ENCODE data around the gene SPEF2. TPM values are rescaled to one million over a fixed set of nuclear protein-coding genes. Genes with fewer than 3 reads are reported as not detected.
A peak's percentile ranks its signal among the peaks of the same experiment; 100 is the strongest.

Gene SPEF2, protein sequence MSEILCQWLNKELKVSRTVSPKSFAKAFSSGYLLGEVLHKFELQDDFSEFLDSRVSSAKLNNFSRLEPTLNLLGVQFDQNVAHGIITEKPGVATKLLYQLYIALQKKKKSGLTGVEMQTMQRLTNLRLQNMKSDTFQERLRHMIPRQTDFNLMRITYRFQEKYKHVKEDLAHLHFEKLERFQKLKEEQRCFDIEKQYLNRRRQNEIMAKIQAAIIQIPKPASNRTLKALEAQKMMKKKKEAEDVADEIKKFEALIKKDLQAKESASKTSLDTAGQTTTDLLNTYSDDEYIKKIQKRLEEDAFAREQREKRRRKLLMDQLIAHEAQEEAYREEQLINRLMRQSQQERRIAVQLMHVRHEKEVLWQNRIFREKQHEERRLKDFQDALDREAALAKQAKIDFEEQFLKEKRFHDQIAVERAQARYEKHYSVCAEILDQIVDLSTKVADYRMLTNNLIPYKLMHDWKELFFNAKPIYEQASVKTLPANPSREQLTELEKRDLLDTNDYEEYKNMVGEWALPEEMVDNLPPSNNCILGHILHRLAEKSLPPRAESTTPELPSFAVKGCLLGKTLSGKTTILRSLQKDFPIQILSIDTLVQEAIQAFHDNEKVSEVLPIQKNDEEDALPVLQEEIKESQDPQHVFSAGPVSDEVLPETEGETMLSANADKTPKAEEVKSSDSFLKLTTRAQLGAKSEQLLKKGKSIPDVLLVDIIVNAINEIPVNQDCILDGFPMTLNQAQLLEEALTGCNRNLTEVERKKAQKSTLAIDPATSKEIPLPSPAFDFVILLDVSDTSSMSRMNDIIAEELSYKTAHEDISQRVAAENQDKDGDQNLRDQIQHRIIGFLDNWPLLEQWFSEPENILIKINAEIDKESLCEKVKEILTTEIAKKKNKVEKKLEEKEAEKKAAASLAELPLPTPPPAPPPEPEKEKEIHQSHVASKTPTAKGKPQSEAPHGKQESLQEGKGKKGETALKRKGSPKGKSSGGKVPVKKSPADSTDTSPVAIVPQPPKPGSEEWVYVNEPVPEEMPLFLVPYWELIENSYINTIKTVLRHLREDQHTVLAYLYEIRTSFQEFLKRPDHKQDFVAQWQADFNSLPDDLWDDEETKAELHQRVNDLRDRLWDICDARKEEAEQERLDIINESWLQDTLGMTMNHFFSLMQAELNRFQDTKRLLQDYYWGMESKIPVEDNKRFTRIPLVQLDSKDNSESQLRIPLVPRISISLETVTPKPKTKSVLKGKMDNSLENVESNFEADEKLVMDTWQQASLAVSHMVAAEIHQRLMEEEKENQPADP (N-terminal part only)
- total RNA-seq (2022), result 8.0 and 10.9 TPM in 2 replicates
- Bru-seq, nascent RNA, result percentile 43 among the genes with signal in this experiment
- percentile 32 among the genes with signal in this experiment for BruChase-seq, experiment 1, labeled RNA remaining after a 6-hour chase
- BruChase-seq, experiment 2, labeled RNA remaining after a 2-hour chase, result percentile 36 among the genes with signal in this experiment
- long read RNA-seq, partial matches to known transcripts, result 0 of 7 reads
- long read RNA-seq, other reads (novel, unspliced or antisense), result 5 of 7 reads

DNA sequence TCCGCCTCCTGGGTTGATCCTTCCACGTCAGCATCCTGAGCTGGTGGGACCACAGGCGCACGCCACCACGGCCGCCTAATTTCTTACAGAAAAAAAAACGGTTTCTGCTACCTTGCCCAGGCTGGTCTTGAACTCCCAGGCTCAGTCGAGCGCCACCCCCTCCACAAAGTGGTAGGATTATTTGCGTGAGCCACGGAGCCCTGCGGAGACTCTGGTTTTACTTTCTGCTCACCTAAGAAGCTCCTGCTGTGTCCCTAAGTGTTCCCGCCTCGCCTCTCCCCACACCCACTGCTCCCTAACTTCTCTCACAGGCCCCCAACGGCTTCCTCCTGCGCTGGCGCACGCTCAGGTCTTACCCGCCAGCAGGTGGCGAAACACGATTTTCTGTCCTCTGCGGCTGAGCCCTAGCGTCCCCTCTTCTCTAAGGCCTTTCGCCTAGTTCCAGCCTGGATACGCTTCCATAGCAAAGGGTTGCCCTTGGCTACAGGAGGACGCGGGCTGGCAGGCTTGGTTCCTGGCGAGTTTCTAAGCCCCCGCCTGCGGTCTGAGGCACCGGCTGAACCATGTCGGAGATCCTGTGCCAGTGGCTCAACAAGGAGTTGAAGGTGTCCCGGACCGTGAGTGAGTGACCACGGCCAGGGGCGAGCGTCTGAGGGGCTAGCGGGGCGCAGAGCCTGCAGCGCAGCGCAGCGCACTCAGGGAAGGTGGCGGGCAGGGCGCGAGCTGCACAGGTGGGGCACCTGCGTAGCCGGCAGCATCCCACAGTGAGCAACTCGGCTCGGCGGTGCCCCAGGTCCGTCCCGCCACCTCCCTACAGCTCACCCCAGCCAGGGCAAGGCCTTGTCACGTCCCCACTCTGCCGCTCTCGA, at the start of gene SPEF2:
Gene SPEF2, plus strand, starts transcription at position 429 of the 869 bp plus-strand sequence. Its CDS starts 135 bp downstream, at position 564.
- peak within 1 kb of the TSS; percentile 88 for H3K4me3 Mint-ChIP-seq (ENCODE audit: low read depth, unreplicated experiment)
- peaks cover 9% of the 10 kb centered on the region for H3K4me1 Mint-ChIP-seq (ENCODE audit: low read depth, unreplicated experiment)
- peak within 1 kb of the TSS; percentile 92 for H3K27ac Mint-ChIP-seq (ENCODE audit: unreplicated experiment)
- peaks cover 3% of the 10 kb centered on the region for H3K9me3 Mint-ChIP-seq (ENCODE audit: low read depth, unreplicated experiment)
- no peaks in the 10 kb centered on the region for H3K27me3 Mint-ChIP-seq (ENCODE audit: unreplicated experiment)
- BruUV-seq (replicated peaks), result no TSS peak
- DNase-seq, result peak; percentile 86
- intact Hi-C loops (cut with micrococcal nuclease; ENCODE audit: unreplicated experiment), result loop anchor here (5.0 kb wide), 1 partner anchor 140 kb away; no protein-coding TSS in a partner anchor
- H3K36me3 Mint-ChIP-seq (ENCODE audit: insufficient read depth, unreplicated experiment), result peaks cover 13% of the 10 kb centered on the region
- TF ChIP-seq, protein P1, sequence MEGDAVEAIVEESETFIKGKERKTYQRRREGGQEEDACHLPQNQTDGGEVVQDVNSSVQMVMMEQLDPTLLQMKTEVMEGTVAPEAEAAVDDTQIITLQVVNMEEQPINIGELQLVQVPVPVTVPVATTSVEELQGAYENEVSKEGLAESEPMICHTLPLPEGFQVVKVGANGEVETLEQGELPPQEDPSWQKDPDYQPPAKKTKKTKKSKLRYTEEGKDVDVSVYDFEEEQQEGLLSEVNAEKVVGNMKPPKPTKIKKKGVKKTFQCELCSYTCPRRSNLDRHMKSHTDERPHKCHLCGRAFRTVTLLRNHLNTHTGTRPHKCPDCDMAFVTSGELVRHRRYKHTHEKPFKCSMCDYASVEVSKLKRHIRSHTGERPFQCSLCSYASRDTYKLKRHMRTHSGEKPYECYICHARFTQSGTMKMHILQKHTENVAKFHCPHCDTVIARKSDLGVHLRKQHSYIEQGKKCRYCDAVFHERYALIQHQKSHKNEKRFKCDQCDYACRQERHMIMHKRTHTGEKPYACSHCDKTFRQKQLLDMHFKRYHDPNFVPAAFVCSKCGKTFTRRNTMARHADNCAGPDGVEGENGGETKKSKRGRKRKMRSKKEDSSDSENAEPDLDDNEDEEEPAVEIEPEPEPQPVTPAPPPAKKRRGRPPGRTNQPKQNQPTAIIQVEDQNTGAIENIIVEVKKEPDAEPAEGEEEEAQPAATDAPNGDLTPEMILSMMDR (IDR thresholded peaks at IDR 0.05; ENCODE audit: unreplicated experiment), result peak; percentile 66
- CTCF ChIA-PET, result interaction anchor here (1.2 to 1.7 kb wide), 2 partner anchors 9 to 19 kb away, joined by 4 read pairs; no protein-coding TSS in a partner anchor

DNA sequence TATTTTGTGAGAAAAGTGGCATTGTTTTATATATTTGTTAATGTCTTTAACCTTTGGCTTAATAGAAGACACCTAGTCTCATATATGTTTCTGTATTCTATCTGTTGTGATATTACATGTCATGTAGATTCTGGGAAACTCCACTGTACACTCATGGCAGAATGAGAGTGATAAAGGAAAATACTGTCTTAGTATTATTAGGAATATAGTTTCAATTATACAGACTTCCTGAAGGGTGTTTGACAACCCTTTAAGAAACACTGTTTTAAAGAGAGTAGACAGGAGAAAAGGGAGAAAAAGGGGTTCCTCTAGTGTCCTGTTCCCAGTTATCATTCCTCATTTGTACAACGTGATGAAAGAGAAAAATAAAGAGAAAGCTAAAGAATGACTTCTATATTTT, 42.1 kb upstream of the SPEF2 start:
- Mint-ChIP-seq H3K27ac (ENCODE audit: unreplicated experiment) (no peak overlapping the region), H3K27me3 (ENCODE audit: unreplicated experiment) (no peaks in the 10 kb centered on the region), H3K4me3 (ENCODE audit: low read depth, unreplicated experiment) (no peak overlapping the region), H3K9me3 (ENCODE audit: low read depth, unreplicated experiment) (peaks cover 9% of the 10 kb centered on the region), H3K4me1 (ENCODE audit: low read depth, unreplicated experiment) (no peaks in the 10 kb centered on the region), H3K36me3 (ENCODE audit: insufficient read depth, unreplicated experiment) (no peaks in the 10 kb centered on the region)
- intact Hi-C loops (cut with micrococcal nuclease; ENCODE audit: unreplicated experiment), result no loop called here
- TF ChIP-seq, protein P1 (IDR thresholded peaks at IDR 0.05; ENCODE audit: unreplicated experiment), result no peak
- BruUV-seq (replicated peaks), result no TSS peak
- CTCF ChIA-PET, result no interaction called here
- DNase-seq, result no peak

DNA sequence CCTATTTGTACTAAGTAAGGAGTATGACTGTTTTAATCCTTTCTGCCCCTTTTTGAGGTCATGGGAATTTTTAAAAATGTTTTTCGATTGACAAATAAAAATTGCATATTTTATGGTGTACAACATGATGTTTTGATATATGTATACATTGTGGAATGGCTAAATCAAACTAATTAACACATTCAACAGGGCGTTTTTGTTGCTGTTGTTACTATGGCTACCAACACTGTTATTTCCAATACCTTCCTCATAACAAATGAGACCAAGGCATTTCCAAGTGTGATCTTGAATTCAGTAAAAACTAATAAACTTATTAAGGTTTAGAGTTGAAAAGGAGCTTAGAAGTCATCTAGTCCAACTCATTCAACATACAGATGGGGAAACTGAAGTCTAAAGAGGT, 30.2 kb upstream of the SPEF2 start:
- Mint-ChIP-seq H3K36me3 (ENCODE audit: insufficient read depth, unreplicated experiment) (no peaks in the 10 kb centered on the region), H3K27ac (ENCODE audit: unreplicated experiment) (no peak overlapping the region), H3K4me1 (ENCODE audit: low read depth, unreplicated experiment) (no peaks in the 10 kb centered on the region)

More for the DNA sequence above, 30.2 kb upstream of the SPEF2 start:
- intact Hi-C loops (cut with micrococcal nuclease; ENCODE audit: unreplicated experiment), result no loop called here
- TF ChIP-seq, protein P1 (IDR thresholded peaks at IDR 0.05; ENCODE audit: unreplicated experiment), result no peak
- no peaks in the 10 kb centered on the region for H3K27me3 Mint-ChIP-seq (ENCODE audit: unreplicated experiment)
- peaks cover 11% of the 10 kb centered on the region for H3K9me3 Mint-ChIP-seq (ENCODE audit: low read depth, unreplicated experiment)
- BruUV-seq (replicated peaks), result no TSS peak
- CTCF ChIA-PET, result no interaction called here
- DNase-seq, result no peak
- H3K4me3 Mint-ChIP-seq (ENCODE audit: low read depth, unreplicated experiment), result no peak overlapping the region

Measured in Calu3 (cell line).